Measurements from ENCODE around the gene TBX19. TPM values are rescaled to one million over a fixed set of nuclear protein-coding genes. Genes with fewer than 3 reads are reported as not detected.

The TBX19 gene
- total and polyA plus RNA-seq, 4 donors: 1.0 to 3.6 (median 1.7) TPM

DNA sequence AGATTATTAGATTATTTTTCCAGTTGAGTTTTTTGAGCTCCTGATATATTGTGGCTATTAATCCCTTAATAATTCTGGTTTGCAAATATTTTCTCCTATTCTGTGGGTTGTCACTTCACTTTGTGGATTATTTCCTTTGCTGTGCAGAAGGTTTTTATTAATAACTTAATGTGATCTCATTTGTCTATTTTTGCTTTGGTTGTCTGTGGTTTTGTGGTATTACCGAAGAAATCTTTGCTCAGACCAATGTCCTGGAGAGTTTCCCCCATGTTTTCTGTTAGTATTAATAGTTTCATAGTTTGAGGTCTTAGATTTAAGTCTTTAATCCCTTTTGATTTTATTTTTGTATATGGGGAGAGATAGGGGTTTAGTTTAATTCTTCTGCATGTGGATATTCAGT, 7.1 kb upstream of the TBX19 start:
- Histone ChIP-seq H3K27me3 (ENCODE audit: control insufficient read depth in 3 of 3, insufficient read depth in 3 of 3, low read length in 2 of 3) (no peaks in the 10 kb centered on the region), H3K27ac (ENCODE audit: low read depth in 1 of 2, low read length in 1 of 2) (no peak overlapping the region), H3K9ac (ENCODE audit: insufficient read depth in 1 of 2, low read length in 2 of 2) (no peak overlapping the region), H3K36me3 (ENCODE audit: control insufficient read depth in 4 of 4, insufficient read depth in 4 of 4, low read length in 4 of 4) (no peaks in the 10 kb centered on the region), H3K4me3 (no peak overlapping the region), H3K9me3 (ENCODE audit: control insufficient read depth in 4 of 4, insufficient read depth in 3 of 4, low read length in 3 of 4) (peaks cover 2 to 6% (median 3%) of the 10 kb centered on the region in 4 donors), H3K4me1 (ENCODE audit: control insufficient read depth in 5 of 5, insufficient read depth in 5 of 5, low read length in 5 of 5) (peaks cover 0 to 3% (median 0%) of the 10 kb centered on the region in 5 donors)
- ATAC-seq (ENCODE audit: insufficient read depth, low FRiP score): no peak
- TF ChIP-seq, protein P1, sequence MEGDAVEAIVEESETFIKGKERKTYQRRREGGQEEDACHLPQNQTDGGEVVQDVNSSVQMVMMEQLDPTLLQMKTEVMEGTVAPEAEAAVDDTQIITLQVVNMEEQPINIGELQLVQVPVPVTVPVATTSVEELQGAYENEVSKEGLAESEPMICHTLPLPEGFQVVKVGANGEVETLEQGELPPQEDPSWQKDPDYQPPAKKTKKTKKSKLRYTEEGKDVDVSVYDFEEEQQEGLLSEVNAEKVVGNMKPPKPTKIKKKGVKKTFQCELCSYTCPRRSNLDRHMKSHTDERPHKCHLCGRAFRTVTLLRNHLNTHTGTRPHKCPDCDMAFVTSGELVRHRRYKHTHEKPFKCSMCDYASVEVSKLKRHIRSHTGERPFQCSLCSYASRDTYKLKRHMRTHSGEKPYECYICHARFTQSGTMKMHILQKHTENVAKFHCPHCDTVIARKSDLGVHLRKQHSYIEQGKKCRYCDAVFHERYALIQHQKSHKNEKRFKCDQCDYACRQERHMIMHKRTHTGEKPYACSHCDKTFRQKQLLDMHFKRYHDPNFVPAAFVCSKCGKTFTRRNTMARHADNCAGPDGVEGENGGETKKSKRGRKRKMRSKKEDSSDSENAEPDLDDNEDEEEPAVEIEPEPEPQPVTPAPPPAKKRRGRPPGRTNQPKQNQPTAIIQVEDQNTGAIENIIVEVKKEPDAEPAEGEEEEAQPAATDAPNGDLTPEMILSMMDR (IDR thresholded peaks at IDR 0.05; ENCODE audit: control extremely low read depth, extremely low read depth): no peak
- DNase-seq: no peak
- WGBS, 2 donors: 29 to 56% methylated on average over 1 of the region's 1 CpG

DNA sequence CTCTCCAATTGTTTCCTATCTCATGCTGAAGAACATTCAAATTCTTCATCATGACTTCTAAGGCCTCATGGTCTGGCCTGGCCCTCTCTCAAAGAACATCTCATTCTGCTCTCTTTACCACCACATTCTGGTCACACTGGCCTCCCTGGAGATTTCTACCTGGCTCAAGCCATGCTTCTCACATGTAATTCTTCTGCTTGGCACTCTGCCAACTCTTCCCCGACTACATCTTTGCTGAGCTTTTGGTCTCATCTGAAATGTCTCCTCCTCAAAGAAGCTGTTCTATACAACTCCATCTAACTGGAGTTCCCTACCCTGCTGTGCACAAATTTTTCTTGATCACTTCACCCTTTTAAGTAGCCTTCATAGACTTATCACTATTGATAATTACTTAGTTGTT, 1.4 kb upstream of the TBX19 start:
- ATAC-seq (ENCODE audit: insufficient read depth, low FRiP score): no peak
- Histone ChIP-seq H3K9ac (ENCODE audit: insufficient read depth in 1 of 2, low read length in 2 of 2) (no peak overlapping the region), H3K9me3 (ENCODE audit: control insufficient read depth in 4 of 4, insufficient read depth in 3 of 4, low read length in 3 of 4) (peaks cover 0 to 6% (median 2%) of the 10 kb centered on the region in 4 donors), H3K36me3 (ENCODE audit: control insufficient read depth in 4 of 4, insufficient read depth in 4 of 4, low read length in 4 of 4) (no peaks in the 10 kb centered on the region), H3K27ac (ENCODE audit: low read depth in 1 of 2, low read length in 1 of 2) (no peak overlapping the region), H3K4me1 (ENCODE audit: control insufficient read depth in 5 of 5, insufficient read depth in 5 of 5, low read length in 5 of 5) (peaks cover 0 to 33% (median 0%) of the 10 kb centered on the region in 5 donors), H3K4me3 (no peak overlapping the region), H3K27me3 (ENCODE audit: control insufficient read depth in 3 of 3, insufficient read depth in 3 of 3, low read length in 2 of 3) (no peaks in the 10 kb centered on the region)
- 84 to 95% methylated on average over 1 of the region's 1 CpG for WGBS, 2 donors
- TF ChIP-seq, protein P1 (IDR thresholded peaks at IDR 0.05; ENCODE audit: control extremely low read depth, extremely low read depth): no peak
- DNase-seq: no peak

DNA sequence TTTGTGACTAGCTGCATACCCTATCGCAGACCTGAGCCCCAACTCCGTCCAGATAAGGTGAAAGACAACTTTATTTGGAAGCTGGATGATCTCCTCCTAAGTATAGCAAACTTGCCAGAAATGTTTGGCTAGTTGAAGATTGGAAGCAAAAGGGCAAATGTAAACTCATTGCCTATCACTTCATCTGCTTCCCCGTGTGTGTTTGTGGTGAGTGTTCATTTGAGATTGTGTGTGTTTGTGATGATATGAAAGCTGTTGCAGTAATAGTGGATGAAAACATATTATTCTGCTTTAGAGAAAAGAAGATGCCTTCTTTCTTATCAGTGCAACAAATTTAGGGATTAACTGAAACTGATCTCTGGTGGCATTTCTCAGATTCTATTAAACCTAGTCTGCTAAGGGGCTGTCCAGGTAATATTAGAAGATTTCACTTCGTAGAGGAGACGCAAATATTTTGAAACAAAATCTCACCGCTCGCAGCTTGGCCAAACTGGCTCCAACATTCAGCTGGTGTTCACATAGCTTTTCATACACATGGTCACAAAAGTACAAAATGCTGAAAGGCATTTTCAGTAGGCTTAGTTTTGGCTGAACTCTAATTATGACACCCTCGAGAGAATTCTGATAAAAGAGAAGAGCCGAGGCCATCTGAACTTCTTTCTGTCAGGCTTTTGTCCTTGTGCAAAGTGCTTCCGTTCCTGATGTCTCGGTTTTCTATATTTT, 1.1 kb downstream of the TBX19 start:
- no peak for ATAC-seq (ENCODE audit: insufficient read depth, low FRiP score)
- Histone ChIP-seq H3K9ac (ENCODE audit: insufficient read depth in 1 of 2, low read length in 2 of 2) (peak overlapping the region in 1 of 2 donors; percentile 36), H3K27me3 (ENCODE audit: control insufficient read depth in 3 of 3, insufficient read depth in 3 of 3, low read length in 2 of 3) (no peaks in the 10 kb centered on the region), H3K36me3 (ENCODE audit: control insufficient read depth in 4 of 4, insufficient read depth in 4 of 4, low read length in 4 of 4) (no peaks in the 10 kb centered on the region), H3K4me1 (ENCODE audit: control insufficient read depth in 5 of 5, insufficient read depth in 5 of 5, low read length in 5 of 5) (peaks cover 0 to 33% (median 0%) of the 10 kb centered on the region in 5 donors), H3K4me3 (no peak overlapping the region), H3K9me3 (ENCODE audit: control insufficient read depth in 4 of 4, insufficient read depth in 3 of 4, low read length in 3 of 4) (peaks cover 0 to 5% (median 0%) of the 10 kb centered on the region in 4 donors), H3K27ac (ENCODE audit: low read depth in 1 of 2, low read length in 1 of 2) (no peak overlapping the region)
- TF ChIP-seq, protein P1 (IDR thresholded peaks at IDR 0.05; ENCODE audit: control extremely low read depth, extremely low read depth): no peak
- 82 to 88% methylated on average over 11 of the region's 11 CpGs for WGBS, 2 donors
- DNase-seq: peak; percentile 22 to 92 (median 85)

- DNase-seq: peak in 1 of 3 donors; percentile 58
- H3K4me3 ChIP-seq: no peak overlapping the region
- no peak for ATAC-seq (ENCODE audit: insufficient read depth, low FRiP score)
Measured at GRCh38 chr1:168285521-168285790, 4.8 kb downstream of the TBX19 start.

More at GRCh38 chr1:168285521-168285790, 4.8 kb downstream of the TBX19 start:
- Histone ChIP-seq H3K4me1 (ENCODE audit: control insufficient read depth in 5 of 5, insufficient read depth in 5 of 5, low read length in 5 of 5) (peaks cover 0 to 21% (median 0%) of the 10 kb centered on the region in 5 donors), H3K9ac (ENCODE audit: insufficient read depth in 1 of 2, low read length in 2 of 2) (no peak overlapping the region), H3K27ac (ENCODE audit: low read depth in 1 of 2, low read length in 1 of 2) (no peak overlapping the region), H3K27me3 (ENCODE audit: control insufficient read depth in 3 of 3, insufficient read depth in 3 of 3, low read length in 2 of 3) (no peaks in the 10 kb centered on the region), H3K9me3 (ENCODE audit: control insufficient read depth in 4 of 4, insufficient read depth in 3 of 4, low read length in 3 of 4) (no peaks in the 10 kb centered on the region), H3K36me3 (ENCODE audit: control insufficient read depth in 4 of 4, insufficient read depth in 4 of 4, low read length in 4 of 4) (no peaks in the 10 kb centered on the region)
- TF ChIP-seq, protein P1 (IDR thresholded peaks at IDR 0.05; ENCODE audit: control extremely low read depth, extremely low read depth): no peak

Data from lung (tissue), 12 donors.